Lower leg skin (tissue), 3 donors: ENCODE results near the gene CEP63.

Experiments used
- POLR2A ChIP-seq, 2 donors: fragments of 450-650 bp; IDR thresholded peaks; one replicate each; pipeline ENCODE4 v1.6.1; 2016 to 2017; ENCODE audit warnings: antibody characterized with exemption in 2 of 2, mild to moderate bottlenecking in 1 of 2, moderate library complexity in 1 of 2
- TF ChIP-seq, protein P1 (sequence below), 3 donors: fragments of 450-650 bp; IDR thresholded peaks; one replicate each; pipeline ENCODE4 v1.5.1; 2016; ENCODE audit warnings: antibody characterized with exemption in 3 of 3, mild to moderate bottlenecking in 3 of 3, moderate library complexity in 2 of 3

DNA sequence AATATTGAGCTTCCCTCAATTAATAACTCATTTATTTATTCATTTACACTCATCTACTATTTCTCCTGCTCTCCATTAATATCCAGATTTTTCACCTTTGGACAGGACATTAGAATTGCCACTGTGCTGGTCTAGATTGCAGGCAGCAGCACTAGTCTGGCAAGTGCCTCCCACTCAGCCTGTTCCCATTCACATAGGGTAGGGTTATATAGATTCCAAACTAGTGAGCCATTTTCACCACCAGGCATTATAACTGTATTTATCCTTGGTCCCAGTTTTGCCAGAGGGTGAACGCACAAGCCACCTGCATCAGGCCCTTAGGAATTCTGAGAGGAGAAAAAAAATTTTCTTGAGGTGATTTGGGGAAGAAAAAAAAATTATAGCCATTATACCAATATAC is 44.5 kb upstream of the CEP63 start:
- TF ChIP-seq, protein P1, sequence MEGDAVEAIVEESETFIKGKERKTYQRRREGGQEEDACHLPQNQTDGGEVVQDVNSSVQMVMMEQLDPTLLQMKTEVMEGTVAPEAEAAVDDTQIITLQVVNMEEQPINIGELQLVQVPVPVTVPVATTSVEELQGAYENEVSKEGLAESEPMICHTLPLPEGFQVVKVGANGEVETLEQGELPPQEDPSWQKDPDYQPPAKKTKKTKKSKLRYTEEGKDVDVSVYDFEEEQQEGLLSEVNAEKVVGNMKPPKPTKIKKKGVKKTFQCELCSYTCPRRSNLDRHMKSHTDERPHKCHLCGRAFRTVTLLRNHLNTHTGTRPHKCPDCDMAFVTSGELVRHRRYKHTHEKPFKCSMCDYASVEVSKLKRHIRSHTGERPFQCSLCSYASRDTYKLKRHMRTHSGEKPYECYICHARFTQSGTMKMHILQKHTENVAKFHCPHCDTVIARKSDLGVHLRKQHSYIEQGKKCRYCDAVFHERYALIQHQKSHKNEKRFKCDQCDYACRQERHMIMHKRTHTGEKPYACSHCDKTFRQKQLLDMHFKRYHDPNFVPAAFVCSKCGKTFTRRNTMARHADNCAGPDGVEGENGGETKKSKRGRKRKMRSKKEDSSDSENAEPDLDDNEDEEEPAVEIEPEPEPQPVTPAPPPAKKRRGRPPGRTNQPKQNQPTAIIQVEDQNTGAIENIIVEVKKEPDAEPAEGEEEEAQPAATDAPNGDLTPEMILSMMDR (IDR thresholded peaks at IDR 0.05): no peak
- no peak for TF ChIP-seq POLR2A (IDR thresholded peaks at IDR 0.05)
